ENCODE measurements around the gene AGK.

DNA sequence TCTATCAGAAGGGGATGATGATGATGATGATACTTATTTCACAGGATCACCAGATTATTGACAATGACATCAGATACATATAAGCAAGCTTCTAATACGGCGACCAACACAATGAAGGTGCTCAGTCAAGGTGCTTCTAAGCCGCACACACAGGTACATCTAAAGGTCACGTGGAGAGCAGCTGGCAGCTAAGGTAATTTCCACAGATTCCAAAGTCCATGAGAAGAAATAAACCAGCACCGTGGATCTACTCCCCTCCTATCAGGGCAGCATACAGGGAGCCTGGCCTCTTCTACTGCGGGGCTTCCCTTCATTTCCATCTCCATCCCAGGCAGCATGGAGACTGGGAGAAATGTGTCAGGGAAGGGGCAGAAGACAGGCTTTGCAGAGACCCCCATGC, 113.2 kb downstream of the AGK start:
- no peak for TF ChIP-seq CTCF (IDR thresholded peaks at IDR 0.05; ENCODE audit: low read depth, low read length)
- no peak for TF ChIP-seq EZH2phosphoT487 (IDR thresholded peaks at IDR 0.05; ENCODE audit: low read depth)

Measured in OCI-LY3 (cell line).